H1 (cell line): ENCODE measurements around the gene DDX1. TPM values are rescaled to one million over a fixed set of nuclear protein-coding genes. Genes with fewer than 3 reads are reported as not detected.

Source experiments
- CTCF ChIA-PET: fragments of 300-600 bp; sonication (Branson Sonifier 250); formaldehyde crosslinking; loops from one replicate; lab custom pipeline; 2021; ENCODE audit not compliant: partially characterized antibody; lab: Charles Lee
- POLR2A ChIA-PET: fragments of 300-600 bp; sonication (Branson Sonifier 250); formaldehyde crosslinking; loops from one replicate; lab custom pipeline; 2021; ENCODE audit warnings: inconsistent platforms; ENCODE audit not compliant: partially characterized antibody; lab: Charles Lee
- DNase-seq, 2 experiments: peaks; one replicate each; pipeline versions ENCODE4 v3.0.0 to v3.0.0-alpha.2; 2010 to 2022; ENCODE audit warnings: low spot score in 2 of 2, low read depth in 1 of 2, mixed read lengths in 1 of 2
- FAIRE-seq: peaks from 2 replicates; lab custom pipeline; 2011; peaks lifted over from hg19 to GRCh38; lab: Jason Lieb, UNC
- H2AFZ ChIP-seq: 2 replicates; pipeline ENCODE4 v1.8.1; 2012; ENCODE audit warnings: low read length, inconsistent platforms
- H2AK5ac ChIP-seq: 2 replicates; pipeline ENCODE4 v1.6.1; 2013; ENCODE audit warnings: low read depth, low read length
- H2BK120ac ChIP-seq: replicated peaks from 2 replicates; pipeline ENCODE3; 2013; ENCODE audit warnings: low read depth, low read length, inconsistent platforms
- H2BK12ac ChIP-seq: 2 replicates; pipeline ENCODE4 v1.6.1; 2013; ENCODE audit warnings: low read depth, low read length
- H2BK15ac ChIP-seq: 2 replicates; pipeline ENCODE4 v1.6.1; 2013; ENCODE audit warnings: low read length
- H2BK20ac ChIP-seq: 2 replicates; pipeline ENCODE4 v1.6.1; 2013; ENCODE audit warnings: low read length
- H2BK5ac ChIP-seq: 2 replicates; pipeline ENCODE4 v1.6.1; 2013; ENCODE audit warnings: low read depth, low read length
- H3K14ac ChIP-seq: 2 replicates; pipeline ENCODE4 v1.6.1; 2013; ENCODE audit warnings: inconsistent platforms; ENCODE audit not compliant: insufficient read length
- H3K18ac ChIP-seq: 2 replicates; pipeline ENCODE4 v1.6.1; 2013; ENCODE audit warnings: low read length; ENCODE audit errors: extremely low read depth
- H3K23ac ChIP-seq: 2 replicates; pipeline ENCODE4 v1.6.1; 2013; ENCODE audit warnings: inconsistent platforms; ENCODE audit not compliant: insufficient read length
- H3K23me2 ChIP-seq: 2 replicates; pipeline ENCODE4 v1.6.1; 2013; ENCODE audit warnings: low read depth, low read length
- H3K27ac ChIP-seq: 2 replicates; pipeline ENCODE4 v1.6.1; 2011; ENCODE audit warnings: low read depth, low read length, inconsistent platforms
- H3K27me3 ChIP-seq, 4 experiments: replicated peaks in 1 of 4; 1 replicate in 1 of 4; 2 replicates in 3 of 4; pipeline versions ENCODE4 v1.6.1 to v1.8.1; 2011 to 2013; ENCODE audit warnings: low read length in 3 of 4, mild to moderate bottlenecking in 3 of 4, inconsistent platforms in 2 of 4, mixed read lengths in 2 of 4, moderate library complexity in 1 of 4; ENCODE audit not compliant: control insufficient read depth in 3 of 4, insufficient read depth in 3 of 4; ENCODE audit errors: extremely low read depth in 1 of 4
- H3K36me3 ChIP-seq, 4 experiments: 2 replicates each; pipeline versions ENCODE4 v1.6.1 to v1.8.1; 2011 to 2013; ENCODE audit warnings: mild to moderate bottlenecking in 4 of 4, low read length in 3 of 4, moderate library complexity in 2 of 4, control low read depth in 1 of 4, inconsistent platforms in 1 of 4; ENCODE audit not compliant: insufficient read depth in 4 of 4, control insufficient read depth in 2 of 4
- H3K4ac ChIP-seq: replicated peaks from 2 replicates; pipeline ENCODE3; 2013; ENCODE audit warnings: low read length, low read depth, mixed read lengths, inconsistent platforms; ENCODE audit not compliant: insufficient read length
- H3K4me1 ChIP-seq, 4 experiments: replicated peaks in 1 of 4; 1 replicate in 1 of 4; 2 replicates in 3 of 4; pipeline versions ENCODE4 v1.6.1 to v1.8.1; 2011 to 2013; ENCODE audit warnings: low read length in 3 of 4, inconsistent platforms in 2 of 4, mixed read lengths in 1 of 4; ENCODE audit not compliant: insufficient read depth in 4 of 4, control insufficient read depth in 3 of 4
- H3K4me2 ChIP-seq, 2 experiments: 2 replicates each; pipeline versions ENCODE4 v1.6.1 to v1.8.1; 2011 to 2013; ENCODE audit warnings: low read depth in 2 of 2, low read length in 2 of 2, control low read depth in 1 of 2, inconsistent platforms in 1 of 2, mild to moderate bottlenecking in 1 of 2; ENCODE audit not compliant: insufficient read depth in 1 of 2
- H3K4me3 ChIP-seq, 4 experiments: fragments of 200-600, 300-600 bp in 1 of 4; sonication (generic), shearing (Covaris generic), sonication (Bioruptor Twin) in 1 of 4; 2 replicates each; pipeline versions ENCODE4 v1.5.1 to v1.8.1; 2011 to 2016; ENCODE audit warnings: low read length in 4 of 4, low read depth in 3 of 4, control low read depth in 2 of 4, inconsistent platforms in 2 of 4, mild to moderate bottlenecking in 2 of 4, mixed read lengths in 1 of 4, moderate library complexity in 1 of 4; ENCODE audit not compliant: insufficient read depth in 2 of 4; ENCODE audit errors: extremely low read depth in 1 of 4
- H3K56ac ChIP-seq: replicated peaks from 2 replicates; pipeline ENCODE3; 2013; ENCODE audit warnings: low read depth, mild to moderate bottlenecking, mixed read lengths, low read length, inconsistent platforms; ENCODE audit not compliant: insufficient read length
- H3K79me1 ChIP-seq: 2 replicates; pipeline ENCODE4 v1.6.1; 2013; ENCODE audit warnings: low read depth, low read length, control low read depth
- H3K79me2 ChIP-seq, 2 experiments: 2 replicates each; pipeline versions ENCODE4 v1.6.1 to v1.8.1; 2012 to 2013; ENCODE audit warnings: low read length in 2 of 2, mild to moderate bottlenecking in 2 of 2, inconsistent platforms in 1 of 2; ENCODE audit not compliant: insufficient read depth in 2 of 2, control insufficient read depth in 1 of 2
- H3K9ac ChIP-seq, 4 experiments: replicated peaks in 1 of 4; 1 replicate in 1 of 4; 2 replicates in 3 of 4; pipeline versions ENCODE4 v1.6.1 to v1.8.1; 2011 to 2013; ENCODE audit warnings: low read depth in 3 of 4, low read length in 3 of 4, control low read depth in 2 of 4, mild to moderate bottlenecking in 2 of 4, moderate library complexity in 2 of 4, inconsistent platforms in 1 of 4; ENCODE audit errors: extremely low read depth in 1 of 4
- H3K9me3 ChIP-seq, 2 experiments: 2 replicates each; pipeline versions ENCODE4 v1.6.1 to v1.8.1; 2012 to 2013; ENCODE audit warnings: mild to moderate bottlenecking in 2 of 2, moderate library complexity in 2 of 2, control low read depth in 1 of 2, inconsistent platforms in 1 of 2, low read depth in 1 of 2, low read length in 1 of 2, mixed read lengths in 1 of 2; ENCODE audit not compliant: insufficient read depth in 2 of 2
- H4K20me1 ChIP-seq, 2 experiments: replicated peaks in 1 of 2; 2 replicates each; pipeline versions ENCODE3 to v1.8.1; 2011 to 2013; ENCODE audit warnings: inconsistent platforms in 2 of 2, low read length in 2 of 2, mild to moderate bottlenecking in 1 of 2; ENCODE audit not compliant: insufficient read depth in 2 of 2, control insufficient read depth in 1 of 2
- H4K5ac ChIP-seq: 2 replicates; pipeline ENCODE4 v1.6.1; 2013; ENCODE audit warnings: low read length, low read depth, mixed read lengths, inconsistent platforms; ENCODE audit not compliant: insufficient read length
- H4K8ac ChIP-seq: 2 replicates; pipeline ENCODE4 v1.8.0; 2013; ENCODE audit warnings: mild to moderate bottlenecking, moderate library complexity, low read length, inconsistent platforms; ENCODE audit not compliant: insufficient read depth; ENCODE audit errors: extremely low read depth
- H4K91ac ChIP-seq: replicated peaks from 2 replicates; pipeline ENCODE3; 2013; ENCODE audit warnings: low read length, mixed read lengths, inconsistent platforms; ENCODE audit not compliant: insufficient read length
- ASH2L ChIP-seq: fragments of 200-600, 300-600 bp; sonication (generic); IDR thresholded peaks from one replicate; pipeline ENCODE4 v1.7.1; 2017; ENCODE audit warnings: low read length
- ATF2 ChIP-seq: IDR thresholded peaks from 2 replicates; pipeline ENCODE4 v1.6.1; 2012; ENCODE audit warnings: low read length, inconsistent platforms
- CEBPB ChIP-seq: IDR thresholded peaks from 2 replicates; pipeline ENCODE4 v1.6.1; 2012; ENCODE audit warnings: low read depth, low read length
- CTCF ChIP-seq, 3 experiments: IDR thresholded peaks; 1 replicate in 2 of 3; 2 replicates in 1 of 3; pipeline versions ENCODE4 v1.5.1 to v1.6.1; 2011; ENCODE audit warnings: low read length in 3 of 3, mild to moderate bottlenecking in 3 of 3, inconsistent platforms in 2 of 3, low read depth in 1 of 3, moderate library complexity in 1 of 3; ENCODE audit not compliant: insufficient read depth in 1 of 3; ENCODE audit errors: control extremely low read depth in 1 of 3
- EZH2 ChIP-seq: fragments of 200-600 bp; sonication (generic); IDR thresholded peaks from 2 replicates; pipeline ENCODE4 v1.7.1; 2012; ENCODE audit warnings: low read depth, mild to moderate bottlenecking, moderate library complexity, low read length, inconsistent platforms; ENCODE audit not compliant: severe bottlenecking
- RAD21 ChIP-seq, 2 experiments: IDR thresholded peaks in 1 of 2; conservative IDR thresholded peaks in 1 of 2; 2 replicates each; pipeline ENCODE4 v1.6.1; 2011; ENCODE audit warnings: low read depth in 2 of 2, low read length in 2 of 2, improper control_type of control experiment in 1 of 2, inconsistent platforms in 1 of 2, mild to moderate bottlenecking in 1 of 2, moderate library complexity in 1 of 2
- TAF1 ChIP-seq: IDR thresholded peaks from 2 replicates; pipeline ENCODE4 v1.6.1; 2011; ENCODE audit warnings: mild to moderate bottlenecking, low read depth, low read length
- TEAD4 ChIP-seq: IDR thresholded peaks from 2 replicates; pipeline ENCODE4 v1.6.1; 2012; ENCODE audit warnings: low read depth, low read length, inconsistent platforms, mixed read lengths
- ZNF274 ChIP-seq: IDR thresholded peaks from 2 replicates; pipeline ENCODE4 v1.7.0; 2012; ENCODE audit warnings: low read length, borderline replicate concordance; ENCODE audit errors: extremely low read depth
- WGBS, 2 experiments: shearing (Covaris generic) in 1 of 2; methylation state at CpG; one replicate each; pipeline versions ENCODE4 v1.1.6 to v1.1.7; 2013 to 2015; ENCODE audit warnings: low lambda C conversion rate in 2 of 2, mixed read lengths in 2 of 2, inconsistent platforms in 1 of 2, low coverage in 1 of 2, missing lambda C conversion rate in 1 of 2; ENCODE audit not compliant: insufficient replicate concordance in 2 of 2, insufficient coverage in 1 of 2, insufficient read length in 1 of 2; ENCODE audit errors: extremely low coverage in 1 of 2, missing lambda C conversion rate in 1 of 2; 5-methylcytosine and 5-hydroxymethylcytosine counted together
- polyA plus RNA-seq, 7 experiments: library from polyadenylated mRNA; depleted of rRNA in 3 of 7; stranded (reverse) in 5 of 7; unstranded in 2 of 7; fragments of >200 nt in 5 of 7; fragments of 200-250 nt in 2 of 7; gene quantifications; 1 replicate in 5 of 7; 2 replicates in 1 of 7; 4 replicates in 1 of 7; pipeline versions ENCODE4 v1.2.1 to v1.2.3, GENCODE V29; 2011 to 2013; ENCODE audit warnings: missing spikeins in 2 of 7, mixed read lengths in 2 of 7
- total RNA-seq: library from RNA; stranded (reverse); fragmentation: NEBNext Ultra II Directional; extraction: Animal tissue kit (Norgen Biotek cat#: 25700); gene quantifications from 2 replicates; pipeline ENCODE4 v1.2.1, GENCODE V29; 2021

DDX1 gene
- total and polyA plus RNA-seq, 2 of the 8 experiments (the other 6 are each of a cell fraction or from before 2014, with no cell fraction given), result 51.1 to 161 TPM

GRCh38 chr2:15553951-15554350 lies 37.7 kb upstream of the DDX1 start:
- no peaks in the 10 kb centered on the region for H3K9me3 ChIP-seq
- CTCF ChIA-PET, result interaction anchor here (0.6 to 0.9 kb wide), 2 partner anchors 32 to 339 kb away, joined by 3 read pairs; no protein-coding TSS in a partner anchor
- no peak overlapping the region for H4K91ac ChIP-seq
- H3K27me3 ChIP-seq, result no peaks in the 10 kb centered on the region
- H2BK12ac ChIP-seq, result no peak overlapping the region
- no peak overlapping the region for H2BK120ac ChIP-seq
- H4K20me1 ChIP-seq, result peaks cover 0 to 1% of the 10 kb centered on the region in 2 experiments
- no peak overlapping the region for H2AFZ ChIP-seq
- H3K79me2 ChIP-seq, result 0 out of 4 replicates have a peak, but pooled peaks cover 0 to under 1% of the 10 kb centered on the region in 2 experiments
- no peak overlapping the region for H2BK20ac ChIP-seq
- no peak overlapping the region for H4K5ac ChIP-seq
- H4K8ac ChIP-seq, result no peak overlapping the region
- H3K4ac ChIP-seq, result no peak overlapping the region
- no peaks in the 10 kb centered on the region for H3K4me1 ChIP-seq
- FAIRE-seq (no peak), DNase-seq (no peak)
- no peak overlapping the region for H3K56ac ChIP-seq
- H3K36me3 ChIP-seq, result peaks cover 0 to 2% (median 0%) of the 10 kb centered on the region in 4 experiments; a peak in 1 of 8 replicates
- no peaks in the 10 kb centered on the region for H3K23me2 ChIP-seq
- H3K27ac ChIP-seq, result no peak overlapping the region
- H2BK15ac ChIP-seq, result no peak overlapping the region
- POLR2A ChIA-PET, result no interaction called here
- no peak overlapping the region for H2AK5ac ChIP-seq
- H2BK5ac ChIP-seq, result no peak overlapping the region
- WGBS, 2 experiments, result 90% methylated on average over 3 of the region's 3 CpGs; no CpG with 5 or more reads in 1 of the 2 experiments
- H3K9ac ChIP-seq, result no peak overlapping the region
- no peak overlapping the region for H3K23ac ChIP-seq
- H3K18ac ChIP-seq, result no peak overlapping the region
- H3K79me1 ChIP-seq, result no peaks in the 10 kb centered on the region
- H3K14ac ChIP-seq, result no peak overlapping the region
- H3K4me2 ChIP-seq, result no peak overlapping the region
- H3K4me3 ChIP-seq, result no peak overlapping the region
- TF ChIP-seq ATF2, result no peak
- TF ChIP-seq TAF1, result no peak
- no peak for TF ChIP-seq RAD21 (IDR thresholded peaks at IDR 0.05 in 1 of 2, conservative IDR thresholded peaks at IDR 0.05 in 1 of 2; ENCODE audit: low read depth in 2 of 2, low read length in 2 of 2)
- TF ChIP-seq CTCF (IDR thresholded peaks at IDR 0.05; ENCODE audit: control extremely low read depth in 1 of 3, insufficient read depth in 1 of 3, low read depth in 1 of 3, low read length in 3 of 3), result no peak
- TF ChIP-seq EZH2, result no peak
- TF ChIP-seq CEBPB, result no peak
- no peak for TF ChIP-seq TEAD4
- TF ChIP-seq ASH2L, result no peak
- no peak for TF ChIP-seq ZNF274
